IMR-90 (cell line): ENCODE results near the gene CGB5. TPM values are rescaled to one million over a fixed set of nuclear protein-coding genes. Genes with fewer than 3 reads are reported as not detected.

Experiments used
- ATAC-seq: fragments of 200-7000 bp; cut with Tn5 transposase; 2 replicates; pipeline ENCODE4 v1.9.1; 2020; ENCODE audit warnings: low read depth, mild to moderate bottlenecking, moderate library complexity
- BruUV-seq: library from RNA; stranded (reverse); fragments of 400-500 nt; replicated peaks from 2 replicates; lab custom pipeline; 2021; lab: Mats Ljungman, UMichigan
- CTCF ChIA-PET: fragments of 300-600 bp; formaldehyde crosslinking; extraction: SDS; loops from one replicate; lab custom pipeline; 2021; ENCODE audit warnings: antibody characterized with exemption; lab: Yijun Ruan, JAX
- POLR2A ChIA-PET: fragments of 300-600 bp; sonication (Branson Sonifier 250); formaldehyde crosslinking; loops from one replicate; lab custom pipeline; 2022; ENCODE audit warnings: antibody characterized with exemption; ENCODE audit not compliant: unreplicated experiment; lab: Charles Lee
- DNase-seq: peaks from one replicate; pipeline ENCODE4 v3.0.0; 2013
- H2AFZ ChIP-seq: replicated peaks from 2 replicates; pipeline ENCODE3; 2013; ENCODE audit warnings: low read length, mild to moderate bottlenecking; ENCODE audit not compliant: poor library complexity
- H2AK5ac ChIP-seq: 2 replicates; pipeline ENCODE4 v1.6.1; 2013; ENCODE audit warnings: low read depth, low read length, inconsistent platforms
- H2AK9ac ChIP-seq: replicated peaks from 2 replicates; pipeline ENCODE3; 2013; ENCODE audit warnings: mild to moderate bottlenecking, low read depth, low read length, moderate library complexity; ENCODE audit not compliant: poor library complexity
- H2BK120ac ChIP-seq: 2 replicates; pipeline ENCODE4 v1.6.1; 2013; ENCODE audit warnings: low read depth, low read length, inconsistent platforms
- H2BK15ac ChIP-seq: 3 replicates; pipeline ENCODE4 v1.6.1; 2013; ENCODE audit warnings: low read depth, low read length, inconsistent platforms
- H2BK20ac ChIP-seq: 2 replicates; pipeline ENCODE4 v1.6.1; 2013; ENCODE audit warnings: low read depth, mild to moderate bottlenecking, inconsistent platforms, low read length, moderate library complexity
- H2BK5ac ChIP-seq: 2 replicates; pipeline ENCODE4 v1.6.1; 2013; ENCODE audit warnings: mild to moderate bottlenecking, low read depth, low read length, inconsistent platforms; ENCODE audit not compliant: poor library complexity, severe bottlenecking
- H3K14ac ChIP-seq: replicated peaks from 2 replicates; pipeline ENCODE4 v1.6.1; 2013; ENCODE audit warnings: low read depth, low read length, inconsistent platforms
- H3K18ac ChIP-seq: 2 replicates; pipeline ENCODE4 v1.6.1; 2013; ENCODE audit warnings: low read depth, low read length, control low read depth
- H3K23ac ChIP-seq: 2 replicates; pipeline ENCODE4 v1.6.1; 2013; ENCODE audit warnings: low read depth, low read length, inconsistent platforms
- H3K27ac ChIP-seq: 2 replicates; pipeline ENCODE4 v1.5.1; 2013; ENCODE audit warnings: mild to moderate bottlenecking, control low read depth, low read length; ENCODE audit not compliant: insufficient read depth
- H3K27me3 ChIP-seq: 2 replicates; pipeline ENCODE4 v1.6.1; 2013; ENCODE audit warnings: low read length; ENCODE audit not compliant: control insufficient read depth, insufficient read depth
- H3K36me3 ChIP-seq: 2 replicates; pipeline ENCODE4 v1.6.1; 2013; ENCODE audit warnings: low read length, mixed read lengths; ENCODE audit not compliant: control insufficient read depth, insufficient read depth
- H3K4ac ChIP-seq: 2 replicates; pipeline ENCODE4 v1.6.1; 2013; ENCODE audit warnings: low read depth, low read length, inconsistent platforms
- H3K4me1 ChIP-seq: 2 replicates; pipeline ENCODE4 v1.6.1; 2013; ENCODE audit warnings: low read length, mixed read lengths; ENCODE audit not compliant: control insufficient read depth, insufficient read depth
- H3K4me2 ChIP-seq: 2 replicates; pipeline ENCODE4 v1.6.1; 2013; ENCODE audit warnings: low read depth, mild to moderate bottlenecking, control low read depth, low read length, moderate library complexity
- H3K4me3 ChIP-seq: 2 replicates; pipeline ENCODE4 v1.5.1; 2013; ENCODE audit warnings: low read depth, mild to moderate bottlenecking, control low read depth, low read length, moderate library complexity; ENCODE audit not compliant: insufficient read depth
- H3K56ac ChIP-seq: 2 replicates; pipeline ENCODE4 v1.6.1; 2013; ENCODE audit warnings: low read length, inconsistent platforms; ENCODE audit not compliant: insufficient read depth; ENCODE audit errors: extremely low read depth
- H3K79me1 ChIP-seq, 2 experiments: 2 replicates each; pipeline ENCODE4 v1.6.1; 2013; ENCODE audit warnings: low read length in 2 of 2, inconsistent platforms in 1 of 2, low read depth in 1 of 2
- H3K9ac ChIP-seq: 2 replicates; pipeline ENCODE4 v1.6.1; 2013; ENCODE audit warnings: low read depth, low read length, control low read depth
- H3K9me1 ChIP-seq: 2 replicates; pipeline ENCODE4 v1.6.1; 2013; ENCODE audit warnings: low read length, inconsistent platforms; ENCODE audit not compliant: insufficient read depth
- H3K9me3 ChIP-seq: 2 replicates; pipeline ENCODE4 v1.6.1; 2013; ENCODE audit warnings: low read length; ENCODE audit not compliant: control insufficient read depth, insufficient read depth
- H4K20me1 ChIP-seq: 2 replicates; pipeline ENCODE4 v1.6.1; 2013; ENCODE audit warnings: low read length, inconsistent platforms; ENCODE audit not compliant: insufficient read depth
- H4K5ac ChIP-seq: 2 replicates; pipeline ENCODE4 v1.6.1; 2013; ENCODE audit warnings: mild to moderate bottlenecking, low read depth, low read length, control low read depth
- H4K8ac ChIP-seq, 2 experiments: 2 replicates each; pipeline ENCODE4 v1.6.1; 2013; ENCODE audit warnings: low read depth in 2 of 2, low read length in 2 of 2, control low read depth in 1 of 2, inconsistent platforms in 1 of 2
- H4K91ac ChIP-seq: 2 replicates; pipeline ENCODE4 v1.6.1; 2013; ENCODE audit warnings: low read depth, low read length, inconsistent platforms; ENCODE audit not compliant: insufficient read depth
- BHLHE40 ChIP-seq: fragments of 150-350 bp; IDR thresholded peaks from 2 replicates; pipeline ENCODE4 v1.6.1; 2016; ENCODE audit warnings: mild to moderate bottlenecking, low read depth, low read length
- CEBPB ChIP-seq: IDR thresholded peaks from 2 replicates; pipeline ENCODE4 v1.6.1; 2012; ENCODE audit warnings: low read depth, low read length, improper control_type of control experiment
- CHD1 ChIP-seq: IDR thresholded peaks from 2 replicates; pipeline ENCODE4 v1.6.1; 2012; ENCODE audit warnings: low read depth, low read length, improper control_type of control experiment
- ELK1 ChIP-seq: fragments of 150-350 bp; IDR thresholded peaks from 2 replicates; pipeline ENCODE4 v1.6.1; 2016; ENCODE audit warnings: low read depth, mild to moderate bottlenecking, low read length, moderate library complexity, borderline replicate concordance
- FOS ChIP-seq: fragments of 150-350 bp; IDR thresholded peaks from 2 replicates; pipeline ENCODE4 v1.6.1; 2016; ENCODE audit warnings: low read depth, low read length
- MAZ ChIP-seq: IDR thresholded peaks from 2 replicates; pipeline ENCODE4 v1.6.1; 2012; ENCODE audit warnings: low read depth, mild to moderate bottlenecking, low read length, improper control_type of control experiment, moderate library complexity, borderline replicate concordance
- MXI1 ChIP-seq: IDR thresholded peaks from 2 replicates; pipeline ENCODE4 v1.6.1; 2012; ENCODE audit warnings: low read depth, mild to moderate bottlenecking, low read length, moderate library complexity, borderline replicate concordance
- NFE2L2 ChIP-seq: fragments of 150-350 bp; IDR thresholded peaks from 2 replicates; pipeline ENCODE4 v1.6.1; 2016; ENCODE audit warnings: low read depth, mild to moderate bottlenecking, low read length
- POLR2A ChIP-seq: IDR thresholded peaks from 2 replicates; pipeline ENCODE4 v1.6.1; 2012; ENCODE audit warnings: mild to moderate bottlenecking, low read depth, low read length
- RAD21 ChIP-seq: IDR thresholded peaks from 2 replicates; pipeline ENCODE4 v1.6.1; 2012; ENCODE audit warnings: low read length, improper control_type of control experiment
- RCOR1 ChIP-seq: IDR thresholded peaks from 2 replicates; pipeline ENCODE4 v1.6.1; 2012; ENCODE audit warnings: mild to moderate bottlenecking, low read length, improper control_type of control experiment; ENCODE audit not compliant: insufficient replicate concordance
- RFX5 ChIP-seq: IDR thresholded peaks from 2 replicates; pipeline ENCODE4 v1.8.0; 2012; ENCODE audit warnings: low read depth, mild to moderate bottlenecking, low read length, moderate library complexity
- SMC3 ChIP-seq: fragments of 150-350 bp; IDR thresholded peaks from 2 replicates; pipeline ENCODE4 v1.6.1; 2016; ENCODE audit warnings: low read depth, mild to moderate bottlenecking, antibody characterized with exemption, low read length, moderate library complexity
- WGBS, 2 experiments: methylation state at CpG; one replicate each; pipeline versions ENCODE4 v1.1.5 to v1.1.7; 2013; ENCODE audit warnings: missing lambda C conversion rate in 2 of 2; ENCODE audit not compliant: insufficient read length in 1 of 2; ENCODE audit errors: extremely low coverage in 2 of 2; 5-methylcytosine and 5-hydroxymethylcytosine counted together
- dilution Hi-C: fragments of 300-500 bp; cut with HindIII; formaldehyde crosslinking; loops from one replicate; pipeline ENCODE4 v1.14.3; 2018; ENCODE audit warnings: low sequenced_read_pairs; ENCODE audit not compliant: unreplicated experiment
- in situ Hi-C: fragments of 300-500 bp; cut with MboI; formaldehyde crosslinking; loops from 3 replicates; pipeline ENCODE4 v1.14.3; 2019; ENCODE audit warnings: low sequenced_read_pairs, inconsistent platforms, mixed read lengths
- intact Hi-C: fragments of 100-400 bp; cut with micrococcal nuclease; formaldehyde crosslinking; loops from 2 replicates; pipeline ENCODE4 v1.10.0; 2022
- polyA plus RNA-seq, 3 experiments: library from polyadenylated mRNA; depleted of rRNA; stranded (reverse); fragments of >200 nt; gene quantifications; 2 replicates each; pipeline ENCODE4 v1.2.3, GENCODE V29; 2012; ENCODE audit warnings: low replicate concordance in 1 of 3
- total RNA-seq: library from RNA; depleted of rRNA; stranded (reverse); fragments of >200 nt; gene quantifications from 2 replicates; pipeline ENCODE4 v1.2.3, GENCODE V29; 2012
- TF ChIP-seq, protein P1 (sequence below): conservative IDR thresholded peaks from 2 replicates; pipeline ENCODE4 v1.5.1; 2012; ENCODE audit warnings: mild to moderate bottlenecking, low read depth, low read length, improper control_type of control experiment

CGB5 gene
- total and polyA plus RNA-seq, 2 of the 4 experiments (the other 2 are of a cell fraction): not detected

DNA sequence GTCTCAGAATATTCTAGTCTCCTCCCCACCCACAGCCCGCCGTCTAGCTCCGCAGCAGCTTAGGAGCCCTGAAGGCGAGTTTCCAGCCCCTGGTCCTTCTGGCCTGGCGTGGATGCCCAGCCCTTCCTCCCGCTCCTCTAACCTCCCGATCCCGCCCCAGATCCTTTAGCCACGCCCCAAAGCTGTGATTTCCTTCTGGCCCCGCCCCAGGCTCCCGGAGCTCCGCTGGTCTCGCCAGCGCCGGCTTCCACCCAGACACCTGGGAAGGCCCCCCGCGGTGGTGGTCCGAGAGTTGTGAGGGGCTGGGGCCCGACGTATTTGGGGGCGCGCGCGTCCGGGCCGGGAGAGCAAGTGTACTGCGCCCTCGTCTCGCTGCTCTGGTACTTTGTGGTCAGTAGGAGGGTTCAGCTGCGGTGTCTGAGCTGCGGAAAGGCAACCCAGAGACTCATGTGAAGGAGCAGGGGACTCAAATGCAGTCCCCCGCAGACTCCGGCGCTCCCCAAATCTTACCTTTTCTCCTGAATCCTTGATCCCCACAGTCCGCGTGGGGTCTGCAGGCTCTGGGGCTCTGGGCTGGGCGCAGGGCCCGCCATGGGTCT, 14.1 kb downstream of the CGB5 start, which contains the start of gene CGB7:
TSS of gene CGB7 (minus strand) at position 114 of the 599 bp plus-strand sequence. CDS start 2,374 bp downstream, outside the sequence.
- H3K79me1 ChIP-seq: peaks cover 0 to 5% of the 10 kb centered on the region in 2 experiments; a peak in 3 of 4 replicates
- H2BK5ac ChIP-seq: no peak within 1 kb of the TSS
- H2AFZ ChIP-seq: peak within 1 kb of the TSS; percentile 95
- no TSS peak for BruUV-seq
- dilution Hi-C loops (no loop called here), in situ Hi-C loops (no loop called here), intact Hi-C loops (loop anchor here (5.0 kb wide), 1 partner anchor 65 kb away; the partner anchor contains the start of genes GYS1 and RUVBL2)
- 14% methylated on average over 7 of the region's 38 CpGs; no CpG with 5 or more reads in 1 of the 2 experiments for WGBS, 2 experiments
- H4K5ac ChIP-seq: peak within 1 kb of the TSS; percentile 17; the same call in 1 of the 2 replicates
- H2AK5ac ChIP-seq: peak within 1 kb of the TSS; percentile 39
- 0 out of 2 replicates have a peak within 1 kb of the TSS, but pooled peaks have one; percentile 10 for H2BK20ac ChIP-seq
- H4K20me1 ChIP-seq: no peaks in the 10 kb centered on the region
- no peak within 1 kb of the TSS for H3K56ac ChIP-seq
- H2AK9ac ChIP-seq: peak within 1 kb of the TSS; percentile 60
- DNase-seq: peak; percentile 35
- no peak within 1 kb of the TSS for H2BK15ac ChIP-seq
- H3K9ac ChIP-seq: peak within 1 kb of the TSS; percentile 39; the same call in 1 of the 2 replicates
- no peaks in the 10 kb centered on the region for H3K9me1 ChIP-seq
- POLR2A ChIA-PET: no interaction called here
- H3K4me2 ChIP-seq: peak within 1 kb of the TSS; percentile 84
- 0 out of 2 replicates have a peak within 1 kb of the TSS, but pooled peaks have one; percentile 34 for H2BK120ac ChIP-seq
- H3K9me3 ChIP-seq: no peaks in the 10 kb centered on the region
- no peak within 1 kb of the TSS; the same call in 1 of the 2 replicates for H3K27ac ChIP-seq
- ATAC-seq: peak; percentile 76
- peak within 1 kb of the TSS; percentile 89 for H3K23ac ChIP-seq
- H3K4ac ChIP-seq: peak within 1 kb of the TSS; percentile 16; the same call in 1 of the 2 replicates
- H3K4me3 ChIP-seq: peak within 1 kb of the TSS; percentile 61
- H3K36me3 ChIP-seq: no peaks in the 10 kb centered on the region
- H4K91ac ChIP-seq: peak within 1 kb of the TSS; percentile 62; the same call in 1 of the 2 replicates
- peaks cover 6% of the 10 kb centered on the region; the same call in 1 of the 2 replicates for H3K27me3 ChIP-seq
- no peak within 1 kb of the TSS for H3K18ac ChIP-seq
- H3K4me1 ChIP-seq: peaks cover 2% of the 10 kb centered on the region; the same call in 1 of the 2 replicates
- CTCF ChIA-PET: interaction anchor here (0.6 to 0.8 kb wide), 4 partner anchors 17 to 141 kb away, joined by 3 read pairs; no protein-coding TSS in a partner anchor
- H4K8ac ChIP-seq: peak within 1 kb of the TSS in 1 of 2 experiments; percentile 60; a peak in 2 of 4 replicates
- peak within 1 kb of the TSS; percentile 68 for H3K14ac ChIP-seq
- no peak for TF ChIP-seq MAZ
- TF ChIP-seq, protein P1, sequence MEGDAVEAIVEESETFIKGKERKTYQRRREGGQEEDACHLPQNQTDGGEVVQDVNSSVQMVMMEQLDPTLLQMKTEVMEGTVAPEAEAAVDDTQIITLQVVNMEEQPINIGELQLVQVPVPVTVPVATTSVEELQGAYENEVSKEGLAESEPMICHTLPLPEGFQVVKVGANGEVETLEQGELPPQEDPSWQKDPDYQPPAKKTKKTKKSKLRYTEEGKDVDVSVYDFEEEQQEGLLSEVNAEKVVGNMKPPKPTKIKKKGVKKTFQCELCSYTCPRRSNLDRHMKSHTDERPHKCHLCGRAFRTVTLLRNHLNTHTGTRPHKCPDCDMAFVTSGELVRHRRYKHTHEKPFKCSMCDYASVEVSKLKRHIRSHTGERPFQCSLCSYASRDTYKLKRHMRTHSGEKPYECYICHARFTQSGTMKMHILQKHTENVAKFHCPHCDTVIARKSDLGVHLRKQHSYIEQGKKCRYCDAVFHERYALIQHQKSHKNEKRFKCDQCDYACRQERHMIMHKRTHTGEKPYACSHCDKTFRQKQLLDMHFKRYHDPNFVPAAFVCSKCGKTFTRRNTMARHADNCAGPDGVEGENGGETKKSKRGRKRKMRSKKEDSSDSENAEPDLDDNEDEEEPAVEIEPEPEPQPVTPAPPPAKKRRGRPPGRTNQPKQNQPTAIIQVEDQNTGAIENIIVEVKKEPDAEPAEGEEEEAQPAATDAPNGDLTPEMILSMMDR: no peak
- no peak for TF ChIP-seq SMC3
- TF ChIP-seq RFX5: no peak
- TF ChIP-seq ELK1: no peak
- no peak for TF ChIP-seq MXI1
- no peak for TF ChIP-seq CHD1
- TF ChIP-seq NFE2L2: no peak
- TF ChIP-seq FOS: no peak
- TF ChIP-seq POLR2A: no peak
- TF ChIP-seq BHLHE40: no peak
- TF ChIP-seq CEBPB: no peak
- no peak for TF ChIP-seq RCOR1
- TF ChIP-seq RAD21: no peak
